NCI-H2227 (cell line): Measurements from ENCODE around the gene ONECUT3.

Source experiments
- DNase-seq: peaks from one replicate; lab custom pipeline; 2025; ENCODE audit not compliant: unreplicated experiment; lab: John Stamatoyannopoulos, UW

ONECUT3 gene

DNA sequence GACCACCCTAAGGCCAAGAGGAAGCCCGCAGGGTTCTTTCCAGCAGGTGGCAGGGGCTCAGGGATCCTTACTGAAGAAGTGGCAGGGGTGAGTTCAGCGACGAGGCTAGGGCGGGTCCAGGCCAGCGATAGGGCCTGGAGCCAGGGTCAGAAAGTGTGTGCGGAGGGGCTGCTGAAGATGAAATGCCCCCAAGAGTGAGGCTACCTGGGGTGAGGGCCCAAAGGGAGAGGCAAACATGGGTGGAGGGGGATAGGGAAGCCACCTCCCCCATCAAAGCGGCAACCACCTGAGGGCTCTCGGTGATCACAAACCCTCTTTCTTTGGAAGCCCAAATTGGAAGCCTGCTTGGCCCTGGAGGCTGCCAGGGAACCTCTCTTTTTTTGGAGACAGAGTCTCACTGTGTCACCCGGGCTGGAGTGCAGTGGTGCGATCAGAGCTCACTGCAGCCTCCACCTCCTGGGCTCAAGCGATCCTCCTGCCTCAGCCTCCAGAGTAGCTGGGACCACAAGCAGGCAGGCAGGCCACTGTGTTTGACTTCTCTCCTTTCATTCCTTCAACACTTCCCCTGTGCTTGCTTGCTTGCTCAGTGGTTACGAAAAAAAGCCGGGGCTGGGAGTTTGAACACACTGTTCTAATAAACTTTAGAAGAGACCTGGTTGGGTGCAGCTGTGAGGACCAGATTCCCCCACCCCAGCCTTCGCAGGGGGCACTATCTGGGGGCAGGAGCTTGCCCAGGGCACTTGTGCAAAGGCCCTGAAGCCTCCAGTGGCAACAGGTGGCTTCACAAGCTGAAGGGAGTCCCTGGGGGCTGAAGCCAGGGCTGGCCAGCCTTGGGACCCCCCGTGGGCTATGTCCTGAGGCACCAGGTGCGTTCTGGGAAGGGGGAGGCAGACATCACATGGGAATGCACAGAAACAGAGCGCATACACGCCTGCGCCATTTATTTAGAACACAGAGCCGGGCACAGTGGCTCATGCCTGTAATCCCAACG, 60.2 kb downstream of the ONECUT3 start:
- no peak for DNase-seq

DNA sequence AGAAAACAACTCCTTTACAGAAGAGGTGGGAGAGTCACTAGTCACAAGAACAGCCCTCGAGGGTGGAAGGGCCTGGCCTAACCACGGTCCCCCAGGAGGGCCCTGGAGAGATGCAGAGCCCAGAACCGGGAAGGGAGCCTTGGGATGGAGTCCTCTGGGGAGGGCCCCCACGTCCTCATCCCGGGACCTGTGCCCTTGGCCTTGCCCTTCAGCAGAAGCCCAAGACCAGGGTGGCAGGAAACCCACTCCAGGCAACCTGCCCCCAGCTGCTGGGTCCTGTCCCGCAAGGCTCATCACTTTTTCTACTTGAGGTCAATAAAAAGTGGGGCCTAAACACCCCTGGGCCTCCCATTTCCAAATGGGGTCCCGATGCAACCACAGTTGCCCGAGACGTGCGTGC, 61.1 kb downstream of the ONECUT3 start:
- DNase-seq, result no peak

DNA sequence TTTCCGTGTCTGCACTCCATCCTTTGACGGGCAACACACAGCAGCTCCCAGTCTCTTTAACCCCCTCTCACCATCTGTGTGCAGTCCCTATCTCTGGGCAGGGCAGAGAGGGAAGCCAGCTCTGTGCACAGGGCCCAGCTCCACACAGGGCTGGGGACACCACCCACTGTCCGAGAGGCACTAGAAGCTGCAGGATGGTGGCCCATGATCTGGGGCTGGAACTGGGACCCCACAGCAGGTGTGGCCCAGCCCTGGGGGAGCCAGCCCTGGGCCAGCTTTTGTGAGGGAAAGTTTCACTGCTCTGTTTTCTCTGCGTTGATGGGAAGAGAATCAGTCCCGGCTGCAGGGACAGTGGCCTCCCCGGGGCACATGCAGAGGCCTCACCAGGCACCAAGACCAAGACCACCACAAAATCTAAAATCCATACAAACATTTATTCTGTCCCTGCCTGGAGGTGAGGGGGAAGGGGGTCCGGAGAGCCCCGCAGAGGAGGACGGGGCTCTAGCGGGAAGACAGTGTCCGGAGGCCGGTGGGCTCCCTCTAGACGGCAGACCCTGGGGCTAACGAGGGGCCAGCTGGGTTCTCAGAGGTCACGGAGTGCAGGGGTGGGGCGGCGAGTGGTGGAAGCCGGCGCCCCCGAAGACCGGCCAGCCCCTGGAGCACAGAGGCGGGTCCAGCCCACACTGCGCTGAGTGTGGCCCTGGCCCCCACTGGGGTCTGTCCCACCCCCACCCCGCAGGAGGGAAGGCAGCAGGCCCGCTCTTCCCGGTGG, 61.7 kb downstream of the ONECUT3 start:
- no peak for DNase-seq

DNA sequence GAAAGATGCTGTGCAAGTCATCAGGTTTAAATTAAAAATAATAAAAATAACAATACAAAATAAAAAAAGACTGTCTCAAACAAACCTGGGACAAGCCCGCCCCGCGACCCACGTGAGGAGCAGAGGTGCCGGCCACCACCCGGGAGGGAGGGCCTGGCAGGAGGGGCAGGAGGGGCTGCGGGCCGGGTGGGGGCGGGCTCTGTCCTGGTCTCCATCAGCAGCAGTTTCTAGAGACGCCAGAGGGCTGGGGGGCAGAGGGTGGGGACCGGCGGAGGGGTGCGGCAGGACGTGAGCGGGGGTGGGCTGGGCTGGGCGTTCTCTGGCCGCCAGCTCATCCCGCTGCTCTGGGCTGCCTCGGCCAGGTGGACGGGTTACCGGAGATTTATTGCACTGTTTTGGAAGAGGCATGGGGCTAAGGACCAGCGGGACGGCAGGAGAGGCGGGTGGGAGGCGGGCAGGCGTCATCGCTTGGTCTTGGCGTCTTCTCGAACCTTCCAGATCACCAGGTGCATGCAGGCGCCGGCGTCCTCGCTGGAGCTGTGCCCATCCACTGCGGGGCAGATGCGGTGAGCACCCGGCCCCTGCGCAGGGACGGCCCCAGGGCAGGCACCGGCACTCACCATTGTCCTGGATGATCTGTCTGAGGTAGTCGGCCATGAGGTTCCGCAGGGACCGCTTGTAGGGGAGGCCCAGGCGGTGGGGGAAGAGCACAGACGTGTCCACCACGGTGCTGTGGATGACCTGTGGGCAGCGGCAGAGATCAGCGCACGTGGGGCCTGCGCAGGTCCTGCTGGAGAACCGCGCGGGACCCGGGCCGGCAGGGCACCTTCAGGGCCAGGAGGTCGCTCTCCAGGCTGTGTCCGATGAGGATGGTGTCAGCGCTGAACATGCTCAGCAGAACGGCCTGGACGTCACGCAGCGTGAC, 62.6 kb downstream of the ONECUT3 start:
- DNase-seq, result no peak

DNA sequence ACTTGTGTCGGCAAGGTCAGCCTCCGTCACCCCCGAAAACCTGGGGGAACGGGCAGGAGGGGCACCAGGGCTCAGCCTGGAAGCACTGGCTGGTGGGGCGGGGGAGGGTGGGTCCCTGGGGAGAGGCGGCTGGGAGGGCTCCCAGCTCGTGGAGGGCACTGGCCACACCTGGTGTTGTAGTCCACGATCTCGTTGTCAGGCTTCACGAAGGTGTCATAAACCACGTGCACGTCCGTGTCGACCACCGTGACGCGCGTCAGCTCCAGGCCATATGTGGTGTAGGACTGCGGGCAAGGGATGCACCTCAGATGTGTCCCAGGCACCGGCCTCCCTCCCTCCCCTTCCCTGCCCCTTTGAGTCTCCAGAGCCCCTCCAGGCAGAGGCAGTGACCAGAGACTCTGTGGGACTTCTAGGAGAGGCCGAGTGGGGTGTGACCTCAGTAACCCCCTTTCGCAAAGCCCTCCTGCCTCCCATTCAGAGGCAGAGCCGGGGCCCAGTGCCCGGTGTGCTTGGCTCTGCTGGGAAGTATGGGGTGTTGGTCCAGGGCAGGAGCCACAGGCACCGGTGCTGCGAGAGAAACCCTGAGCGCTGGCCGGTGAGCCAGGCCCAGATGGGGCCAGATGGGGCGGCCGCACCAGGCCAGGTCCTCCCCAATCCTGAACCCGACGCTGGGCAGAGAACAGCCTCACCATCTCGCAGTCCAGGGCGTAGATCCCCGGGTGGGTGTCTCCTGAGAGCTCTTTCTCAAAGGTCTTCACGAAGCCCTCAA, 63.4 kb downstream of the ONECUT3 start:
- no peak for DNase-seq

DNA sequence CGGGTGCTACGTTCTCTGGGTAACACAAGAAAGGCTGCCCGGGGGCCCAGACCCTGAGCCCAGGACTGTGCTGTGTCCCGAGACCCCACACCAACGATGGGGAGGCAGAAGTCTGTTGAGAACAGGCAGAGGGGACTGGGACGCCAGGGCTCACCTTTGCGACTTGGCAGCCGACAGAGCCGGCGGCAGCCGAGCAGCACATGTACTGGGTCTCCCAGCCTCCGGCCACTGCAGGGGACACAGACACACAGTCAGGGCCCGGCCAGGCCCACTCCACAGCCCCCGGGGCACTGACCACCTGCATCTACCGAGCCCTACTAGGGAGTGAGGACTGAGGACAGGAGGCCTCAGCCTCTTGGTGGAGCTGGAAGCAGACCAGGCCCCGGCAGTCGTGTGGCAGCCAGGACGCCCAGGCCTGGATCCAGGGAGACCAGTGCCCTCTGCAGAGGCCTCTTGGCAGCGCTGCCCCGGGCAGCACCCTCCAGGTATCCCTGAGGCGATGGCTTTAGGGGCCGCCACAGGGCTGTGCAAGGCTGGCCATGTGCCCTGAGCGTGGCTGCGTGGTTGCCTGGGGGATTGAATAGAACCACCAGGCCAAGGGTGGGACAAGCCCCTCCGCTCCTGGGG, 64.4 kb downstream of the ONECUT3 start:
- DNase-seq, result no peak

DNA sequence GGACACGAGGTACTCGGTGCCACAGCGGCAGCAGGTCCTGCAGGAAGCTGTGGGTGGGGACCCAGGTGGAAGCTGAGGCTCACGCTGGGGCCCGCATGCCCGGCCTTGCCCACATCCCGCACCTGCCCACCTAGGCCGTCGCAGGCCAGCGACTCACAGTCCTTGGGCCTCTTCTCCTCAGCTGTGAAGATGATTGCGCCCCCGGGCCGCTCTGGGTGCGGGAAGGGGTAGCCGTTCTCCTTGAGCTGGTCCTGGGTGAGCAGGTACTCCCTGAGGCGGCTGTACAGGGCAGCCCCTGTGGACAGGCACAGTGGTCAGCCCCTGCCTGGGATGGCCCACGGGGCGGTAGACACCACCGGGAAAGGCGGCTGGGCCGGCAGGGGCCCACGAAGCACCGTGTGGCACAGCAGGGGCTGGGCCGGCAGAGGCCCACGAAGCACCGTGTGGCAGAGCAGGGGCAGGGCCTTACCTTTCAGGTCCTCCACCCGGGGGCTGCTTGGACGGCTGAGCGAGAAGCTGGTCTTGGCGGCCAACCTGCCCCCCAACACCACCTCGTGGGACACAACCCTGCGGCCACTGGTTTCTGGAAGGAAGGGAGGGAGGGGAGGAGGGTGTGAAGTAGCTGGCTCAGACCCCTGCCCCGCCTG, 65.4 kb downstream of the ONECUT3 start:
- DNase-seq, result no peak

DNA sequence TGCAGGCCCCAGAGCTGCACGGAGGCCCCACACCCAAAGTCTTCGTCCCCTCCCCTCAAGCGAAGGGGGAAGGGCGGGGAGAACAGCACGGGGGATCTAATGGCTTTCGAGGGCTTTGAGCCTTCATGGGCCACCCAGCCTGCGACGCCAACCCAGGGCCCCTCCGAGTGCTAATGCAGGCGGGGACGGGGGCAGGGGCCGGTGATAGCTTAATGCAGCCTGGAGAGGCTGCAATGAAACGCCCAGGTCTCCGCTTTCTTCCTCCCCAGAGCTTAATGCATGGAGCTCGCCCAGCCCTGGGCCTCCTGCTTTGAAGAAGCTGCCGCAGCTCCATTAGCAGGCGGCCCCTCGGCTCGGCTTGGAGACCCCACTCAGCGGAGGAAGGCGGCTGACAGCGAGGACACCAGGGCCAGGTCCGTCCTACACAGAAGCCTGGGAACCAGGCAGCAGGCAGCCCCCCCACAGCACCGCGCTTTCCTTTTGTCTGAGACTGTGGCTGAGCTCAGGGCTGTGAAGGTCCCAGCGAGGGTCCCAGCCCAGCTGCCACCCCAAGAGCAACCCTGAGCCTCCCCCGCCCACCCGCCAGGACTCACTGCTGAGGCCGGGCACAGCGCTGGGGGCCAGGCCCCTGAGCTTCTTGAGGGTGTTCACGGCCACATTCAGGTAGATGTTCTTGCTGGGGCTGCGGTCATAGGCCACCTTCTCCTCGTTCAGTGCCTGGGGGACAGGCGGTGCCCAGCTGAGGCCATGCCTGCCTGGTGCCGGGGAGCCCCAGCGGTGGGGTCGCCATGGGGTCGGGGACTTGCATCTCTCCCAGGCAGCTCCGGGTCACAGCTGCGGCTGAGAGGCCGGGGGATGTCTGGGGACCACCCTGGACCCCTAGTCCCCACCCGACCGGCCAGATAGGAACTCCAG, 66.3 kb downstream of the ONECUT3 start:
- DNase-seq, result peak; percentile 22

DNA sequence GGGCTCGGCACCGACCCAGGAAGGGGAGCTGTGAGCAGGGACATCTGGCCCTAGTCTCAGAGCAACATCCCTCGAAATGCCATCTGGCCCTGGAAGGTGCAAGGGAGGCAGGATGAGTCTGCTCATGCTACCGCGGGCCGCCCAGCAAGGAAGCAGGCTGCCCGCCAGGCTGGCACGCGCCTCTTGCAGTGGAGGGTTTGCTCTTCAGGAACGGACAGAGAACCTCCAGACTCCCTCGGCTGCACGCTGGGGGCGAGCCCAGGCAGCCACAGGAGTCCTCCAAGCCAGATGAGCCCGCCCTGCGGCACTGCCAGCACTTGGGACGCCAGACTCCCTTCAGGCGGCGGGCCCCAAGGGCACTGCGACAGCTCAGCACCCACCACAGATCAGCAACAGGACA, 68.9 kb downstream of the ONECUT3 start:
- DNase-seq, result no peak

DNA sequence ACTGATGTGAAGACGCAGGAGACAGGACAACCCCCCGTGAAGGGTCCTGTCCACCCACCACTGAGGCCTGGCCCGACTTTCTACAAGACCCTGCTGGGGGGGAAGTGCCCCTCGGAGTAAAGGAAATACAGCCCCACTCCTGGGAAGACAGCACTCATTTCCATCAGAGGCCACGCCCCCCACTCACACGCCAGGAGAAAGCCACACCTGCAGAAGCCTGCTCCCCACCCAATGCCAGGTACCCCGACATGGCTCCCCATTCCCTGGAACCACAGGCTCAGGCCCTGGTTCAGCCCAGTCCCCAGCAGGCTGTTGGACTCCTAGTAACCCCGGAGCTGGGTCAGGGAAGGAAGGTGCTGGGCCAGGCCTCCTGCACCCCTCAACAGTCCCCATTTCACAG, 69.7 kb downstream of the ONECUT3 start:
- no peak for DNase-seq

DNA sequence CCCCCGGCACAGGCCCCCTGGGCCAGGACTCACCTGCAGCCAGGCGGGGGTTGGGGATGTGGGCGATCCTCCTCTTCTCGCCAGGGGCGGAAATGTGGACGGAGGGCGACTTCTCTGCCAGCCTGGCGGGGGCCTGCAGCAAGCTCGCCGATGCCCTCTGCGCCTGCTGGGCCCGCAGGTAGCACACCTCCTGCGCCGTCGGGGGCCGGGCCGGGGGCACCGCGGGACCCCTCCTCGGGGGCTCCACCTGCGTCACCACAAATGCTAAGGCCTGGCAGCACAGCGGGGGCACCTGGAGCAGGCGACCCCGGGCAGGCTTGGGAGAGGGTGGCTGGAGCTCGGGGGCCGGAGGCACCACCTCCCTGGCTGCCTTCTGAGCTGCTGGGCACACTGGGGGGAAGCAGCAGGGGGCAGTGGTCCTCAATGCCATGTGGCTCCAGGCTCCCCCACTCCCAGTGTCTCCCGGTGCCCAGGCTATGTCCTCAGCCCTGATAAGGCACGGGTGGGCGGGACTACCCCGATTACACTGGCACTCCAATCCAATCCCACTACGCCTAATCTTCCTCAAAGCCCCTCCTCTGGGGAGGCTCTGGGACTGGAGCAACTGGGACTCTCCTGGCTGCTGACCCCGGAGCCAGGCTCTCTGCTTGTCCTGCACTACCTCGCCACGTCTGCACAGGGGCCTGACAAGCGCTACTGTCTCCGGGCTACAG, 70.4 kb downstream of the ONECUT3 start:
- no peak for DNase-seq

DNA sequence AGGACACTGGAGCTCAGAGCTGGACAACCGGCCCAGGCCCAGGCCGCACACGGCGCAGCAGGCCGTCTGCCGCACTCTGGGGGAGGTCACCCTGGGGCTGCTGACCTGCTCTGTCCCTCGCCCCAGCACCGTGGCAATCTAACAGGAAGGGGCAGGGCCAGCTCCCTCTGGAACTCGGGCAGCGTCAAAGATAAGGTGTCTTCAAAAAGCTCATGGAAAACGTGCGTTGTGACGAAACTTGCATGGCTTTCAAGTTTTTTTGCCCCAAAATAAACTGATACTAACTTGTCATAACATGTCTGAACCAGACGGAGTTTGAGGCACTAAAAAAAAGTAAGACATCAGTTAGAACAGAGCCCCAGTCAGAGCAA, 70.9 kb downstream of the ONECUT3 start:
- no peak for DNase-seq

DNA sequence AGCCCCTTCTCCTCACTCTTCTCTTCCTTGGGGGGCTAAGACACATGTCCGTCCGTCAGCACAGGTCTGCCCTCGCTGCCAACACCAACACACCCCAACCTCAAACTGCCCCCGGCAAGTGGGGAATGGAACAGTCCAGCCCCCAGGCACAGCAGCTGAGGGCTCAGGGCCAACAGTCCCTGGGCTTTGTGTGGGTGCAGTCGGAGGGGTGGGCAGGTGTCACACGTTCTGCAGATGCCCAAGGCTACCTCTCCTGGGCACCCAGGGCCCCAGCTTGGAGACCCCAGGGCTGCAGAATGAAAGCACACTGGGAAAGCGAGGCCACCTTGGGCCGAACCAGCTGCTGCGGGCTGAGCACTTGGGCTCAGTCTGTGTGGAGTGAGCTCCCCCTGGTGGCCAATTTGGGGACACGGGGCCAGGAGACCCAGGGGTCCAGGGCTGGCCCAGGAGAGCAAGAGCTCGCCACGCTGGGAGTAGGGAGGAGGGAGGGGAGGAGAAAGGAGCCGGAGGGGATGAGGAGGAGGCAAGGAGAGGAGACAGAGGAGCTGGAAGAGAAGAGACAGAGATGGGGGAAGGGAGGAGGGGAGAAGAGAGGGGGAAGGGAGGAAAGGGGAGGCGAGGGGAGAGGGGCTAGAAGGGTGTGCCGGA, 72.7 kb downstream of the ONECUT3 start:
- peak; percentile 82 for DNase-seq

DNA sequence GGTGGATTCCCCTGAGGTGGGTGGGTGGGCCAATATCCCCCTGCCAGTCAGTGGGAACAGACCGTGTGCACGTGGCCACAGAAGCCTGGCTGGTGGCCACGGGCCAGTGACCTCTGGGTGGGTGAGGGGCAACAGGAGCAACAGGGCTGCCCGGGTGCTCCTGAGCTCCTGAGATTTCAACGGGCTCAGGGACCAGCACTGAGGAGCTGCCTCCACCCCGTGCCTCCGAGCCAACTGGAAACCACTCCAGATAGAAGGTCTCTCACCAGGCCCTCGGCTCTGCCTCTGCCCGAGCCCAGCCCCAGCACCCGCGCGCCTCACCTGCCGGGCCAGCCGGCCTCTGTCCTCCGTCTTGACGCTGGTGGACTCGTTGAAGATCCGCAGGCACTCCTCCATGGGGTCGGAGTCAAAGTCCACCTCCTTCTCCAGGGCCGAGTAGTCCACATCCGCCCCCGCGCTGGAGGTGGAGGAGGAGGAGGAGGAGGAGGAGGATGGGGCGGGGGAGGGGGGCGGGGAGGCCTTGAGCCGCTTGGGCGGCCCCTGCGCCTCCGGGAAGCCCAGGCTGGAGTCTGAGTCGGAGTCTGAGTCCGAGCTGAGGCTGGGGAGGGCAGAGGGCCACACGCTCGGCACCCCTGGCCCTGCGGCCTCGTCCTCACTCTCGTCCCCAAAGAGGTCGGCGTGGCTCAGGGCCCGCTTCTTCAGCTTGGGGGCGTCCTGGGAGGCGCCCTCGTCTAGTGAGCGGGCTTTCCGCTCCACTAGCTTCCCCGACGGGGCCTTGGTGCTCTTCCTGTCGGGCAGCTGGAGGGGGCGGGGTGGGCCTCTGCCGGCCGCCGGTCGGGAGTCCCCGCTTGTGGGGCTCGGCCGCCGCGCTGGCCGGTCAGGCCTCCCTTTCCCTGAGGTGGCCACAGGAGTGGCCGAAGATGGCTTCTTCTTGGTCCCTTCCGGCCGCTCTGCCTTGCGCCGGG, 73.5 kb downstream of the ONECUT3 start:
- DNase-seq, result no peak

DNA sequence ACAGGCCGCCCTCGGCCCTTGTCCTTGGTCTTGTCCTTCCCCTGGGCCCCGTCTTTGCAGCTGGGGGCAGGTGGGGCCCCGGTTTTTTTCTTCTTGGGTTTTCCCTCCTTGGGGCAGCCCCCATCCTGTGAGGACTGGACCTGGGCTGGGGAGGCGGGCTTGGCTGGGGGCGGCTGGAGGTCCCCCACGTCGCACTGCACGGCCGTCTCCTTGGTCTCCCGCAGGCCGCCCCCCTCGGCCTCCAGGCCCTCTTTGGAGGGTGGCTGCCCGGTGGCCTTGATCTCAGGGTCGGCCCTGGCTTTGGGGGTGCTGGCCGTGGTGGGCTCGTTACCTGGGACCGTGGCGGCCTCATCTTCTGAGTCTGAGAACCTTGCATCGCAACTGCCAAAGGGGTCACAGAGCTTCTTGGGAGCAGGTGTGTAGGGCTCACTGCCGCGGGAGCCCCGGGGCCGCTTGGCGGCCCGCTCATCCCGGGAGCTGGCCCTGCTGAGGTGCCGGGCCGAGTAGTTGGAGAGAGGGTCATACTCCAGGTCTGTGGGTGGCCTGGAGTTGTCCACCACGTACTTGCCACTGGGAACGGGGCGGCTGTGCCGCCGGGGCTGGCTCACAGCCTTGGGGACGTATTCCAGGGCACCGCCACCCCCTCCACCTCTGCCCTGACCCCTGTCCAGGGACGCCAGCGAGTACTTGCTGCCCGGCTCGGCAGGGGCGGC, 74.4 kb downstream of the ONECUT3 start:
- no peak for DNase-seq
